H1 (cell line): Measurements from ENCODE around the gene CDC14B. TPM values are rescaled to one million over a fixed set of nuclear protein-coding genes. Genes with fewer than 3 reads are reported as not detected.

Experiments used
- CTCF ChIA-PET: fragments of 300-600 bp; sonication (Branson Sonifier 250); formaldehyde crosslinking; loops from one replicate; lab custom pipeline; 2021; ENCODE audit not compliant: partially characterized antibody; lab: Charles Lee
- POLR2A ChIA-PET: fragments of 300-600 bp; sonication (Branson Sonifier 250); formaldehyde crosslinking; loops from one replicate; lab custom pipeline; 2021; ENCODE audit warnings: inconsistent platforms; ENCODE audit not compliant: partially characterized antibody; lab: Charles Lee
- DNase-seq, 2 experiments: peaks; one replicate each; pipeline versions ENCODE4 v3.0.0 to v3.0.0-alpha.2; 2010 to 2022; ENCODE audit warnings: low spot score in 2 of 2, low read depth in 1 of 2, mixed read lengths in 1 of 2
- FAIRE-seq: peaks from 2 replicates; lab custom pipeline; 2011; peaks lifted over from hg19 to GRCh38; lab: Jason Lieb, UNC
- H2AFZ ChIP-seq: 2 replicates; pipeline ENCODE4 v1.8.1; 2012; ENCODE audit warnings: low read length, inconsistent platforms
- H2AK5ac ChIP-seq: 2 replicates; pipeline ENCODE4 v1.6.1; 2013; ENCODE audit warnings: low read depth, low read length
- H2BK120ac ChIP-seq: replicated peaks from 2 replicates; pipeline ENCODE3; 2013; ENCODE audit warnings: low read depth, low read length, inconsistent platforms
- H2BK12ac ChIP-seq: 2 replicates; pipeline ENCODE4 v1.6.1; 2013; ENCODE audit warnings: low read depth, low read length
- H2BK15ac ChIP-seq: 2 replicates; pipeline ENCODE4 v1.6.1; 2013; ENCODE audit warnings: low read length
- H2BK20ac ChIP-seq: 2 replicates; pipeline ENCODE4 v1.6.1; 2013; ENCODE audit warnings: low read length
- H2BK5ac ChIP-seq: 2 replicates; pipeline ENCODE4 v1.6.1; 2013; ENCODE audit warnings: low read depth, low read length
- H3K14ac ChIP-seq: 2 replicates; pipeline ENCODE4 v1.6.1; 2013; ENCODE audit warnings: inconsistent platforms; ENCODE audit not compliant: insufficient read length
- H3K18ac ChIP-seq: 2 replicates; pipeline ENCODE4 v1.6.1; 2013; ENCODE audit warnings: low read length; ENCODE audit errors: extremely low read depth
- H3K23ac ChIP-seq: 2 replicates; pipeline ENCODE4 v1.6.1; 2013; ENCODE audit warnings: inconsistent platforms; ENCODE audit not compliant: insufficient read length
- H3K23me2 ChIP-seq: 2 replicates; pipeline ENCODE4 v1.6.1; 2013; ENCODE audit warnings: low read depth, low read length
- H3K27ac ChIP-seq: 2 replicates; pipeline ENCODE4 v1.6.1; 2011; ENCODE audit warnings: low read depth, low read length, inconsistent platforms
- H3K27me3 ChIP-seq, 4 experiments: replicated peaks in 1 of 4; 1 replicate in 1 of 4; 2 replicates in 3 of 4; pipeline versions ENCODE4 v1.6.1 to v1.8.1; 2011 to 2013; ENCODE audit warnings: low read length in 3 of 4, mild to moderate bottlenecking in 3 of 4, inconsistent platforms in 2 of 4, mixed read lengths in 2 of 4, moderate library complexity in 1 of 4; ENCODE audit not compliant: control insufficient read depth in 3 of 4, insufficient read depth in 3 of 4; ENCODE audit errors: extremely low read depth in 1 of 4
- H3K36me3 ChIP-seq, 4 experiments: 2 replicates each; pipeline versions ENCODE4 v1.6.1 to v1.8.1; 2011 to 2013; ENCODE audit warnings: mild to moderate bottlenecking in 4 of 4, low read length in 3 of 4, moderate library complexity in 2 of 4, control low read depth in 1 of 4, inconsistent platforms in 1 of 4; ENCODE audit not compliant: insufficient read depth in 4 of 4, control insufficient read depth in 2 of 4
- H3K4ac ChIP-seq: replicated peaks from 2 replicates; pipeline ENCODE3; 2013; ENCODE audit warnings: low read length, low read depth, mixed read lengths, inconsistent platforms; ENCODE audit not compliant: insufficient read length
- H3K4me1 ChIP-seq, 4 experiments: replicated peaks in 1 of 4; 1 replicate in 1 of 4; 2 replicates in 3 of 4; pipeline versions ENCODE4 v1.6.1 to v1.8.1; 2011 to 2013; ENCODE audit warnings: low read length in 3 of 4, inconsistent platforms in 2 of 4, mixed read lengths in 1 of 4; ENCODE audit not compliant: insufficient read depth in 4 of 4, control insufficient read depth in 3 of 4
- H3K4me2 ChIP-seq, 2 experiments: 2 replicates each; pipeline versions ENCODE4 v1.6.1 to v1.8.1; 2011 to 2013; ENCODE audit warnings: low read depth in 2 of 2, low read length in 2 of 2, control low read depth in 1 of 2, inconsistent platforms in 1 of 2, mild to moderate bottlenecking in 1 of 2; ENCODE audit not compliant: insufficient read depth in 1 of 2
- H3K4me3 ChIP-seq, 4 experiments: fragments of 200-600, 300-600 bp in 1 of 4; sonication (generic), shearing (Covaris generic), sonication (Bioruptor Twin) in 1 of 4; 2 replicates each; pipeline versions ENCODE4 v1.5.1 to v1.8.1; 2011 to 2016; ENCODE audit warnings: low read length in 4 of 4, low read depth in 3 of 4, control low read depth in 2 of 4, inconsistent platforms in 2 of 4, mild to moderate bottlenecking in 2 of 4, mixed read lengths in 1 of 4, moderate library complexity in 1 of 4; ENCODE audit not compliant: insufficient read depth in 2 of 4; ENCODE audit errors: extremely low read depth in 1 of 4
- H3K56ac ChIP-seq: replicated peaks from 2 replicates; pipeline ENCODE3; 2013; ENCODE audit warnings: low read depth, mild to moderate bottlenecking, mixed read lengths, low read length, inconsistent platforms; ENCODE audit not compliant: insufficient read length
- H3K79me1 ChIP-seq: 2 replicates; pipeline ENCODE4 v1.6.1; 2013; ENCODE audit warnings: low read depth, low read length, control low read depth
- H3K79me2 ChIP-seq, 2 experiments: 2 replicates each; pipeline versions ENCODE4 v1.6.1 to v1.8.1; 2012 to 2013; ENCODE audit warnings: low read length in 2 of 2, mild to moderate bottlenecking in 2 of 2, inconsistent platforms in 1 of 2; ENCODE audit not compliant: insufficient read depth in 2 of 2, control insufficient read depth in 1 of 2
- H3K9ac ChIP-seq, 4 experiments: replicated peaks in 1 of 4; 1 replicate in 1 of 4; 2 replicates in 3 of 4; pipeline versions ENCODE4 v1.6.1 to v1.8.1; 2011 to 2013; ENCODE audit warnings: low read depth in 3 of 4, low read length in 3 of 4, control low read depth in 2 of 4, mild to moderate bottlenecking in 2 of 4, moderate library complexity in 2 of 4, inconsistent platforms in 1 of 4; ENCODE audit errors: extremely low read depth in 1 of 4
- H3K9me3 ChIP-seq, 2 experiments: 2 replicates each; pipeline versions ENCODE4 v1.6.1 to v1.8.1; 2012 to 2013; ENCODE audit warnings: mild to moderate bottlenecking in 2 of 2, moderate library complexity in 2 of 2, control low read depth in 1 of 2, inconsistent platforms in 1 of 2, low read depth in 1 of 2, low read length in 1 of 2, mixed read lengths in 1 of 2; ENCODE audit not compliant: insufficient read depth in 2 of 2
- H4K20me1 ChIP-seq, 2 experiments: replicated peaks in 1 of 2; 2 replicates each; pipeline versions ENCODE3 to v1.8.1; 2011 to 2013; ENCODE audit warnings: inconsistent platforms in 2 of 2, low read length in 2 of 2, mild to moderate bottlenecking in 1 of 2; ENCODE audit not compliant: insufficient read depth in 2 of 2, control insufficient read depth in 1 of 2
- H4K5ac ChIP-seq: 2 replicates; pipeline ENCODE4 v1.6.1; 2013; ENCODE audit warnings: low read length, low read depth, mixed read lengths, inconsistent platforms; ENCODE audit not compliant: insufficient read length
- H4K8ac ChIP-seq: 2 replicates; pipeline ENCODE4 v1.8.0; 2013; ENCODE audit warnings: mild to moderate bottlenecking, moderate library complexity, low read length, inconsistent platforms; ENCODE audit not compliant: insufficient read depth; ENCODE audit errors: extremely low read depth
- H4K91ac ChIP-seq: replicated peaks from 2 replicates; pipeline ENCODE3; 2013; ENCODE audit warnings: low read length, mixed read lengths, inconsistent platforms; ENCODE audit not compliant: insufficient read length
- POLR2A ChIP-seq, 2 experiments: IDR thresholded peaks; 1 replicate in 1 of 2; 2 replicates in 1 of 2; pipeline ENCODE4 v1.6.1; 2011; ENCODE audit warnings: low read depth in 2 of 2, low read length in 2 of 2, mild to moderate bottlenecking in 2 of 2; ENCODE audit errors: control extremely low read depth in 1 of 2
- SP4 ChIP-seq: IDR thresholded peaks from 2 replicates; pipeline ENCODE4 v1.6.1; 2012; ENCODE audit warnings: low read length, inconsistent platforms
- WGBS, 2 experiments: shearing (Covaris generic) in 1 of 2; methylation state at CpG; one replicate each; pipeline versions ENCODE4 v1.1.6 to v1.1.7; 2013 to 2015; ENCODE audit warnings: low lambda C conversion rate in 2 of 2, mixed read lengths in 2 of 2, inconsistent platforms in 1 of 2, low coverage in 1 of 2, missing lambda C conversion rate in 1 of 2; ENCODE audit not compliant: insufficient replicate concordance in 2 of 2, insufficient coverage in 1 of 2, insufficient read length in 1 of 2; ENCODE audit errors: extremely low coverage in 1 of 2, missing lambda C conversion rate in 1 of 2; 5-methylcytosine and 5-hydroxymethylcytosine counted together
- polyA plus RNA-seq, 7 experiments: library from polyadenylated mRNA; depleted of rRNA in 3 of 7; stranded (reverse) in 5 of 7; unstranded in 2 of 7; fragments of >200 nt in 5 of 7; fragments of 200-250 nt in 2 of 7; gene quantifications; 1 replicate in 5 of 7; 2 replicates in 1 of 7; 4 replicates in 1 of 7; pipeline versions ENCODE4 v1.2.1 to v1.2.3, GENCODE V29; 2011 to 2013; ENCODE audit warnings: missing spikeins in 2 of 7, mixed read lengths in 2 of 7
- total RNA-seq: library from RNA; stranded (reverse); fragmentation: NEBNext Ultra II Directional; extraction: Animal tissue kit (Norgen Biotek cat#: 25700); gene quantifications from 2 replicates; pipeline ENCODE4 v1.2.1, GENCODE V29; 2021

Gene CDC14B
- total and polyA plus RNA-seq, 2 of the 8 experiments (the other 6 are each of a cell fraction or from before 2014, with no cell fraction given), result 17.2 to 44.6 TPM

- peaks cover 0 to 8% (median 0%) of the 10 kb centered on the region in 4 experiments; a peak in 2 of 7 replicates for H3K4me1 ChIP-seq
- H2BK15ac ChIP-seq, result no peak overlapping the region
- H2BK120ac ChIP-seq, result no peak overlapping the region
- no peak overlapping the region for H2BK12ac ChIP-seq
- H3K4me3 ChIP-seq, result no peak overlapping the region
- TF ChIP-seq POLR2A (IDR thresholded peaks at IDR 0.05; ENCODE audit: control extremely low read depth in 1 of 2, low read depth in 2 of 2, low read length in 2 of 2), result no peak
- TF ChIP-seq SP4, result no peak
- TF ChIP-seq, all 59 proteins: peak for 0
- no peaks in the 10 kb centered on the region for H3K79me2 ChIP-seq
- H3K23me2 ChIP-seq, result no peaks in the 10 kb centered on the region
- H3K79me1 ChIP-seq, result no peaks in the 10 kb centered on the region; the same call in 1 of the 2 replicates
- H3K4ac ChIP-seq, result no peak overlapping the region
- H2AK5ac ChIP-seq, result no peak overlapping the region
- H3K4me2 ChIP-seq, result no peak overlapping the region
- peaks cover 0 to 2% of the 10 kb centered on the region in 2 experiments for H4K20me1 ChIP-seq
- no peaks in the 10 kb centered on the region for H3K9me3 ChIP-seq
- H3K36me3 ChIP-seq, result peaks cover 0 to 11% (median 5%) of the 10 kb centered on the region in 4 experiments; a peak in 3 of 8 replicates
- no peak overlapping the region for H2BK5ac ChIP-seq
- ChIA-PET POLR2A (interaction anchor here (1.7 kb wide), 1 partner anchor 127 kb away, joined by 3 read pairs; no protein-coding TSS in a partner anchor), CTCF (no interaction called here)
- no peak overlapping the region for H3K18ac ChIP-seq
- H3K9ac ChIP-seq, result 0 out of 7 replicates have a peak overlapping the region, but pooled peaks of 1 of the 4 experiments have one; percentile 13
- H4K5ac ChIP-seq, result no peak overlapping the region
- no peak overlapping the region for H4K8ac ChIP-seq
- peak overlapping the region; percentile 42 for H3K27ac ChIP-seq
- FAIRE-seq (no peak), DNase-seq (no peak)
- no peak overlapping the region for H3K14ac ChIP-seq
- no peak overlapping the region for H2BK20ac ChIP-seq
- 86% methylated on average over 5 of the region's 8 CpGs; no CpG with 5 or more reads in 1 of the 2 experiments for WGBS, 2 experiments
- no peak overlapping the region for H4K91ac ChIP-seq
- H3K23ac ChIP-seq, result no peak overlapping the region
- H3K56ac ChIP-seq, result no peak overlapping the region
- no peak overlapping the region for H2AFZ ChIP-seq
- no peaks in the 10 kb centered on the region for H3K27me3 ChIP-seq
Measured at GRCh38 chr9:96494215-96494800, 125.3 kb downstream of the CDC14B start.
